Cardiac muscle cell (in vitro differentiated cells and primary cell): Measurements from ENCODE around the gene NRXN2. TPM values are rescaled to one million over a fixed set of nuclear protein-coding genes. Genes with fewer than 3 reads are reported as not detected.

Experiments
- DNase-seq, 2 donors: peaks; one replicate each; pipeline versions ENCODE4 v3.0.0 to v3.0.0-alpha.2; 2010 to 2017; ENCODE audit warnings: low read depth in 1 of 2, low spot score in 1 of 2
- H3K27ac ChIP-seq: fragments of 200-600 bp; sonication (generic); 2 replicates; pipeline ENCODE4 v1.5.1; 2016
- H3K27me3 ChIP-seq: fragments of 200-600 bp; sonication (generic); 2 replicates; pipeline ENCODE4 v1.6.0; 2016; ENCODE audit warnings: control low read depth
- H3K36me3 ChIP-seq: fragments of 200-600 bp; sonication (generic); 2 replicates; pipeline ENCODE4 v1.5.1; 2016; ENCODE audit warnings: control low read depth
- H3K4me1 ChIP-seq: fragments of 200-600 bp; sonication (generic); 2 replicates; pipeline ENCODE4 v1.8.1; 2017; ENCODE audit warnings: low read depth, mild to moderate bottlenecking, mixed run types
- H3K4me3 ChIP-seq: fragments of 200-600 bp; sonication (generic); 2 replicates; pipeline ENCODE4 v1.5.1; 2016; ENCODE audit warnings: mild to moderate bottlenecking
- H3K9me3 ChIP-seq: fragments of 200-600 bp; sonication (generic); 2 replicates; pipeline ENCODE4 v1.5.1; 2017; ENCODE audit warnings: low read depth, mild to moderate bottlenecking, control low read depth
- CTCF ChIP-seq: IDR thresholded peaks from 2 replicates; pipeline ENCODE4 v1.5.1; 2012; ENCODE audit warnings: low read depth, mild to moderate bottlenecking, low read length
- polyA plus RNA-seq: library from polyadenylated mRNA; unstranded; fragments of >200 nt; fragmentation: Nextera tagmentation; extraction: Ambion mirVana; gene quantifications from 2 replicates; pipeline ENCODE4 v1.2.1, GENCODE V29; 2016
- total RNA-seq: library from RNA; depleted of rRNA; stranded (reverse); fragments of >200 nt; gene quantifications from 2 replicates; pipeline ENCODE4 v1.2.3, GENCODE V29; 2016

Gene NRXN2
- total and polyA plus RNA-seq, 2 experiments from 2014 or later: 1.2 to 1.3 TPM

- H3K4me3 ChIP-seq: no peak overlapping the region
- no peak for DNase-seq
Observed at GRCh38 chr11:64686466-64687170, 36.4 kb downstream of the NRXN2 start.

GRCh38 chr11:64685536-64685935, 37.5 kb downstream of the NRXN2 start:
- no peaks in the 10 kb centered on the region for H3K4me1 ChIP-seq
- no peaks in the 10 kb centered on the region for H3K9me3 ChIP-seq
- no peak overlapping the region for H3K4me3 ChIP-seq
- H3K27ac ChIP-seq: no peak overlapping the region
- no peak for TF ChIP-seq CTCF
- DNase-seq: no peak
- H3K36me3 ChIP-seq: no peaks in the 10 kb centered on the region
- H3K27me3 ChIP-seq: peaks cover 4% of the 10 kb centered on the region

More at GRCh38 chr11:64686466-64687170, 36.4 kb downstream of the NRXN2 start:
- Histone ChIP-seq H3K27ac (no peak overlapping the region), H3K27me3 (peaks cover 13% of the 10 kb centered on the region), H3K4me1 (no peaks in the 10 kb centered on the region), H3K9me3 (no peaks in the 10 kb centered on the region), H3K36me3 (no peaks in the 10 kb centered on the region)
- no peak for TF ChIP-seq CTCF

- Histone ChIP-seq H3K4me1 (no peaks in the 10 kb centered on the region), H3K4me3 (no peak overlapping the region), H3K27ac (no peak overlapping the region), H3K9me3 (no peaks in the 10 kb centered on the region), H3K36me3 (no peaks in the 10 kb centered on the region), H3K27me3 (peaks cover 4% of the 10 kb centered on the region)
- TF ChIP-seq CTCF: no peak
- no peak for DNase-seq
Observed at GRCh38 chr11:64684357-64684756, 38.6 kb downstream of the NRXN2 start.

GRCh38 chr11:64681171-64681570, 41.8 kb downstream of the NRXN2 start:
- no peak overlapping the region for H3K27ac ChIP-seq
- no peaks in the 10 kb centered on the region for H3K4me1 ChIP-seq
- no peak overlapping the region for H3K4me3 ChIP-seq
- no peak for TF ChIP-seq CTCF
- H3K36me3 ChIP-seq: no peaks in the 10 kb centered on the region
- DNase-seq: no peak
- H3K9me3 ChIP-seq: no peaks in the 10 kb centered on the region
- H3K27me3 ChIP-seq: peaks cover 4% of the 10 kb centered on the region

- H3K27me3 ChIP-seq: peaks cover 4% of the 10 kb centered on the region
- H3K4me1 ChIP-seq: no peaks in the 10 kb centered on the region
- TF ChIP-seq CTCF: no peak
- no peaks in the 10 kb centered on the region for H3K36me3 ChIP-seq
- DNase-seq: no peak
- no peak overlapping the region for H3K4me3 ChIP-seq
- no peak overlapping the region for H3K27ac ChIP-seq
- H3K9me3 ChIP-seq: no peaks in the 10 kb centered on the region
Observed at GRCh38 chr11:64679846-64680245, 43.2 kb downstream of the NRXN2 start.
